Endothelial cell (in vitro differentiated cells): ENCODE results near the gene PPP1CB. TPM values are rescaled to one million over a fixed set of nuclear protein-coding genes. Genes with fewer than 3 reads are reported as not detected.

ENCODE experiments used
- DNase-seq: peaks from one replicate; pipeline ENCODE4 v3.0.0; 2021; ENCODE audit warnings: low spot score
- H3K27ac Mint-ChIP-seq: one replicate; pipeline ENCODE4 v1.8.0; 2021; ENCODE audit warnings: mixed read lengths, inconsistent platforms; ENCODE audit not compliant: unreplicated experiment
- H3K27me3 Mint-ChIP-seq: one replicate; pipeline ENCODE4 v1.8.0; 2021; ENCODE audit warnings: mild to moderate bottlenecking, moderate library complexity, mixed read lengths, inconsistent platforms; ENCODE audit not compliant: unreplicated experiment
- H3K36me3 Mint-ChIP-seq: one replicate; pipeline ENCODE4 v1.8.0; 2021; ENCODE audit warnings: mild to moderate bottlenecking, low read depth, mixed read lengths, inconsistent platforms; ENCODE audit not compliant: unreplicated experiment
- H3K4me1 Mint-ChIP-seq: one replicate; pipeline ENCODE4 v1.8.0; 2021; ENCODE audit warnings: mild to moderate bottlenecking, mixed read lengths, inconsistent platforms; ENCODE audit not compliant: unreplicated experiment
- H3K4me3 Mint-ChIP-seq: one replicate; pipeline ENCODE4 v1.8.0; 2021; ENCODE audit warnings: mild to moderate bottlenecking, mixed read lengths, inconsistent platforms; ENCODE audit not compliant: unreplicated experiment
- H3K9me3 Mint-ChIP-seq: one replicate; pipeline ENCODE4 v1.8.0; 2021; ENCODE audit warnings: mixed read lengths, inconsistent platforms; ENCODE audit not compliant: unreplicated experiment
- total RNA-seq: library from RNA; stranded (reverse); fragmentation: NEBNext Ultra II Directional; extraction: Animal tissue kit (Norgen Biotek cat#: 25700); gene quantifications from one replicate; pipeline ENCODE4 v1.2.1, GENCODE V29; 2021; ENCODE audit not compliant: unreplicated experiment
- TF ChIP-seq, protein P1 (sequence below): fragments of 200-600 bp; sonication (generic); IDR thresholded peaks from one replicate; pipeline ENCODE4 v1.5.0; 2021; ENCODE audit warnings: antibody characterized with exemption; ENCODE audit not compliant: unreplicated experiment

Gene PPP1CB
- total RNA-seq, 1 donor from 2014 or later, result 125 TPM

DNA sequence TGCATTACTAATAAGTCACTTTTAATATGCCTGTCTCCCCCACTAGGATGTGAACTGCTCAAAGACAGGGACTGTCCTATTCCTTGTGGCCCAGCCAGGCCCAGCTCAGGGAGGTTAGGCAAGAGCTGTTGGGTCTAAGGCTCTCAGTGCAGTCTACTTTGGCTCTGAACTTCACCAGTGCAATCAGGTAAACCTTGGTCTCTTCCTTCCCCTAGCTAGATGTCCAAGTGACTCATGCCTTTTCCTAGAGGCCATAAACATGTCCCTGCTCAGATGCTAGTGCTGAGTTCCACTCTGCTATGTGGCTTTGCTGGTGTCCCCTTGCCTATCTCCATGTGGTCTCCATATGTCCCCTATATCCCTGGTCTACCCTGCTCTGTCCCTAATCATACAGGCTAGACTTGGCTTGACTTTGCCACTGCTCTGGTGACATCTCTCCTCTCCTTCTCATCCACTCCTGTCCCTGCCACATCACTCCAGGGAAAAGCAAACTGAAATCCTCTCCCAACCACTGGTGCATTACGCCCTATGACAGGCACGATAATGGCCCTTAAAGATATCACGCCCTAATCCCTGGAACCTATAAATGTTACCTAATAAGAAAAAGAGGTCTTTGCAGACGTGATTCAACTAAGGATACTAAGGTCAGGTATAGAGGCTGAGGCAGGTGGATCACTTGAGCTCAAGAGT, 45.7 kb upstream of the PPP1CB start:
- Mint-ChIP-seq H3K9me3 (peaks cover 3% of the 10 kb centered on the region), H3K36me3 (peaks cover 11% of the 10 kb centered on the region), H3K4me3 (no peak overlapping the region), H3K27me3 (peaks cover 2% of the 10 kb centered on the region), H3K27ac (no peak overlapping the region), H3K4me1 (peaks cover 4% of the 10 kb centered on the region)
- DNase-seq, result no peak
- TF ChIP-seq, protein P1, sequence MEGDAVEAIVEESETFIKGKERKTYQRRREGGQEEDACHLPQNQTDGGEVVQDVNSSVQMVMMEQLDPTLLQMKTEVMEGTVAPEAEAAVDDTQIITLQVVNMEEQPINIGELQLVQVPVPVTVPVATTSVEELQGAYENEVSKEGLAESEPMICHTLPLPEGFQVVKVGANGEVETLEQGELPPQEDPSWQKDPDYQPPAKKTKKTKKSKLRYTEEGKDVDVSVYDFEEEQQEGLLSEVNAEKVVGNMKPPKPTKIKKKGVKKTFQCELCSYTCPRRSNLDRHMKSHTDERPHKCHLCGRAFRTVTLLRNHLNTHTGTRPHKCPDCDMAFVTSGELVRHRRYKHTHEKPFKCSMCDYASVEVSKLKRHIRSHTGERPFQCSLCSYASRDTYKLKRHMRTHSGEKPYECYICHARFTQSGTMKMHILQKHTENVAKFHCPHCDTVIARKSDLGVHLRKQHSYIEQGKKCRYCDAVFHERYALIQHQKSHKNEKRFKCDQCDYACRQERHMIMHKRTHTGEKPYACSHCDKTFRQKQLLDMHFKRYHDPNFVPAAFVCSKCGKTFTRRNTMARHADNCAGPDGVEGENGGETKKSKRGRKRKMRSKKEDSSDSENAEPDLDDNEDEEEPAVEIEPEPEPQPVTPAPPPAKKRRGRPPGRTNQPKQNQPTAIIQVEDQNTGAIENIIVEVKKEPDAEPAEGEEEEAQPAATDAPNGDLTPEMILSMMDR, result no peak

DNA sequence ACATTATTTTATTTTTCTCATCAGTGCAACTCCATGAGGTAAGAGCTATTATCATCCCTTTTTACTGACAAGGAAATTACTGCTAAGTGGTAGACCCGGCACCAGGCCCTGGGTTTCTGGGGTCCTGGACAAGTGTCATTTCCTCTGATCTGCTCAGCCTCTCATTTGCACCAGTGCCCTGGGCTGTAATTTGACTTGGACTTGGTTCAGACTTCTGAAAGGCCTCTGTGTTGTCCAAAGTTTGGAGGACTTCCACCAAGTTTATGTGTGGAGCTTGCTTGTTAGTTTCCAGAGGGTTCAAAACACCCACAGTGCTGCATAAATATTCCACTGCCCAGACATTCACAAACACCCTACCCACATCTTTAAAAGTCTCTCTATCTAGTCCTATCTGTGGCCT, 44.0 kb upstream of the PPP1CB start:
- peaks cover 11% of the 10 kb centered on the region for H3K36me3 Mint-ChIP-seq
- H3K27me3 Mint-ChIP-seq, result no peaks in the 10 kb centered on the region
- no peak overlapping the region for H3K4me3 Mint-ChIP-seq
- H3K27ac Mint-ChIP-seq, result no peak overlapping the region
- H3K9me3 Mint-ChIP-seq, result peaks cover 3% of the 10 kb centered on the region
- TF ChIP-seq, protein P1, result no peak
- DNase-seq, result no peak
- peaks cover 4% of the 10 kb centered on the region for H3K4me1 Mint-ChIP-seq

DNA sequence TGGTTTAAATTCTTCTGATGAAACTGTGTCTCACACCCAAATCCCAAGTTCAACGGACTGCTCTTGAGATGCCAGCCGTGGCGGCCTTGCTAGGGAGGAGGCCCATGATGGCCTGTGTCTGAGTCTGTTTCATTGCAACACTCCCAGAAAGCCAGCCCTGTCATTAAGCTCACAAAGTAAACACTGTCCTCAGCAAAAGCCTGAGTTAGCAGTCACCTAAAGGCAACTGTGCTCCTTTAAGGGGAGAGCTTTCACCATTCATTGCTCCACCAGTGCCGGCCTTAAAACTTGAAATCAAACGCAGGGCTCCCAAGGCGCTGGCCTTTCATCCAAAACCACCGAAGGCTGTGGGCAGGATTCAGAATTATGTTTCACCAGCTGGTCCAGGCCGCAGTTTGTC, 42.5 kb upstream of the PPP1CB start:
- Mint-ChIP-seq H3K27ac (no peak overlapping the region), H3K4me3 (no peak overlapping the region), H3K9me3 (peaks cover 3% of the 10 kb centered on the region), H3K27me3 (no peaks in the 10 kb centered on the region), H3K4me1 (peaks cover 4% of the 10 kb centered on the region), H3K36me3 (peaks cover 11% of the 10 kb centered on the region)
- DNase-seq, result no peak
- TF ChIP-seq, protein P1, result no peak

DNA sequence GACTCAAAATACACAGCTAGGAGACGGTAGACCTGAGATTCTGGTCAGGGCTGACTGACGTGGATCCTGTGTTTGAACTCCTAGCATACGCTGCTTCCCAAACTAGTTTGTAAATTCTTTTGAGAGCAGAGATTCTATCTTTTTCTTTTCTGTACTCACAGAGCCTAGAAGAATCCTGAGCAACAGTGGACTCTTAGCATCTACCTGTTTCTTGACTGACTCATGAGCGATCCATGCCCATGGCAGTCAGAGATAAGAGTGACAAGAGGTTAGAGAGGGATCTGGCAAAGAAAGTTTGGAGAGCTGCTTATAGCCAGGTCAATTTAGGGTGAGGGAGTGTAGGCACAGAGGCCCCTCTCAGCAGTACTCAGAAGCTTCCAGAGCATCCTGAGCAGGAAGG, 41.1 kb upstream of the PPP1CB start:
- Mint-ChIP-seq H3K27ac (no peak overlapping the region), H3K9me3 (peaks cover 3% of the 10 kb centered on the region), H3K36me3 (peaks cover 5% of the 10 kb centered on the region), H3K4me1 (no peaks in the 10 kb centered on the region), H3K27me3 (no peaks in the 10 kb centered on the region), H3K4me3 (no peak overlapping the region)
- DNase-seq, result no peak
- TF ChIP-seq, protein P1, result no peak

DNA sequence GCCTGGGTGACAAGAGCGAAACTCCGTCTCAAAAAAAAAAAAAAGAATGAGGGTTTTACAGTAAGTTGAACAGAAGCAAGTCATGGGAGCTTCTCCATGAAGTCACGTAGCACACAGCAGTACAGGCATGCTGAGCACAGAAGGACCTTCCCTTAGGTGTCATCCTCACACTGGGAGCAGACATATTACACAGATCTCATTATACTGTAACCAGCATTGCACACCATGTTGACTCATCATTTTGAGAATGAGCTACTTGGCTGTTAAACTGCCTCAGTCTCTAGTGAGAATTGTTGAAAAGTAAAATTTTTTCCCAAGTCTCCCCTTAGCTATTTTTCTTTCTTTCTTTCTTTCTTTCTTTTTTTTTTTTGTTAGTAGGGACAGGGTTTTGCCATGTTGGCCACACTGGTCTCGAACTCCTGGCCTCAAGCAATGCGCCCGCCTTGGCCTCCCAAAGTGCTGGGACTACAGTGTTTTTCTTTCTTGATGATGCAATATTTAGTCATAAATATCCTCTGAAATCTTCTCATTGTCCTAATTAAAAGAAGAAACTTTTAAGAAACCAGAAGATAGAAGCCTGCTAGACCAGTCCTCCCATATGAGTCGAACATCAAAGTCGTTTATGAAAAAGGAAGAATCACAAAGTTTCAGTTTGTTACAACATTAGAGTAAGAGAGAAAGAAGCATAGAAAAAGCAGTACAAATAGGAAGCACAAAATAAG, 37.9 kb upstream of the PPP1CB start:
- Mint-ChIP-seq H3K36me3 (no peaks in the 10 kb centered on the region), H3K27ac (no peak overlapping the region), H3K27me3 (peaks cover 1% of the 10 kb centered on the region), H3K4me3 (no peak overlapping the region), H3K9me3 (no peaks in the 10 kb centered on the region), H3K4me1 (no peaks in the 10 kb centered on the region)
- TF ChIP-seq, protein P1, result no peak
- DNase-seq, result no peak
